Calu3 (cell line): ENCODE data around the gene MARCHF10. TPM values are rescaled to one million over a fixed set of nuclear protein-coding genes. Genes with fewer than 3 reads are reported as not detected.
"Not testable (repeated sequence)": the region's sequence is repeated elsewhere in the genome, so short reads cannot be mapped to it uniquely, and the experiment has no call there.

Experiments
- BruUV-seq: library from RNA; stranded (reverse); fragments of 400-500 nt; replicated peaks from 2 replicates; lab custom pipeline; 2021; lab: Mats Ljungman, UMichigan
- CTCF ChIA-PET: fragments of 300-600 bp; sonication (Branson Sonifier 250); formaldehyde crosslinking; loops from one replicate; lab custom pipeline; 2022; ENCODE audit warnings: antibody characterized with exemption; lab: Charles Lee
- DNase-seq: peaks from one replicate; pipeline ENCODE4 v3.0.0; 2022
- H3K27ac Mint-ChIP-seq: one replicate; pipeline ENCODE4 v1.8.0; 2022; ENCODE audit warnings: mixed read lengths; ENCODE audit not compliant: unreplicated experiment
- H3K27me3 Mint-ChIP-seq: one replicate; pipeline ENCODE4 v1.8.0; 2022; ENCODE audit warnings: mixed read lengths; ENCODE audit not compliant: unreplicated experiment
- H3K36me3 Mint-ChIP-seq: one replicate; pipeline ENCODE4 v1.8.0; 2022; ENCODE audit warnings: mild to moderate bottlenecking, moderate library complexity, mixed read lengths; ENCODE audit not compliant: insufficient read depth, unreplicated experiment
- H3K4me1 Mint-ChIP-seq: one replicate; pipeline ENCODE4 v1.8.0; 2022; ENCODE audit warnings: mild to moderate bottlenecking, low read depth, mixed read lengths; ENCODE audit not compliant: unreplicated experiment
- H3K4me3 Mint-ChIP-seq: one replicate; pipeline ENCODE4 v1.8.0; 2022; ENCODE audit warnings: mild to moderate bottlenecking, low read depth, moderate library complexity, mixed read lengths; ENCODE audit not compliant: unreplicated experiment
- H3K9me3 Mint-ChIP-seq: one replicate; pipeline ENCODE4 v1.8.0; 2022; ENCODE audit warnings: low read depth, mixed read lengths; ENCODE audit not compliant: unreplicated experiment
- intact Hi-C: fragments of 100-400 bp; cut with micrococcal nuclease; formaldehyde crosslinking; loops from one replicate; pipeline ENCODE4 v1.10.0; 2022; ENCODE audit not compliant: unreplicated experiment
- total RNA-seq: library from RNA; stranded (reverse); gene quantifications from 2 replicates; pipeline ENCODE4 v1.2.3, GENCODE V29; 2022
- TF ChIP-seq, protein P1 (sequence below): fragments of 200-600 bp; IDR thresholded peaks from one replicate; pipeline ENCODE4 v1.8.0; 2022; ENCODE audit warnings: antibody characterized with exemption; ENCODE audit not compliant: unreplicated experiment

Gene MARCHF10
- total RNA-seq, 1 experiment from 2014 or later = not detected

DNA sequence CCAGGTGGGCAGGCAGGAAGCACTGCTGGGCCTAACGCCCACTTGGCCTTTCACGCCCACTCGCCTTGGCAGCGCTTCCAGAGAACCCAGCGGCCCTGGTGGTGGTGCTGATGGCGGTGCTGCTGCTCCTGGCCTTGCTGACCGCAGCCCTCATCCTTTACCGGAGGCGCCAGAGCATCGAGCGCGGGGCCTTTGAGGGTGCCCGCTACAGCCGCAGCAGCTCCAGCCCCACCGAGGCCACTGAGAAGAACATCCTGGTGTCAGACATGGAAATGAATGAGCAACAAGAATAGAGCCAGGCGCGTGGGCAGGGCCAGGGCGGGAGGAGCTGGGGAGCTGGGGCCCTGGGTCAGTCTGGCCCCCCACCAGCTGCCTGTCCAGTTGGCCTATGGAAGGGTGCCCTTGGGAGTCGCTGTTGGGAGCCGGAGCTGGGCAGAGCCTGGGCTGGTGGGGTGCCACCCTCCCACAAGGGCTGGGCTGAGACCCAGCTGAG is 115.9 kb downstream of the MARCHF10 start:
- no peaks in the 10 kb centered on the region for H3K36me3 Mint-ChIP-seq
- no peak for DNase-seq
- H3K27ac Mint-ChIP-seq = no peak overlapping the region
- TF ChIP-seq, protein P1, sequence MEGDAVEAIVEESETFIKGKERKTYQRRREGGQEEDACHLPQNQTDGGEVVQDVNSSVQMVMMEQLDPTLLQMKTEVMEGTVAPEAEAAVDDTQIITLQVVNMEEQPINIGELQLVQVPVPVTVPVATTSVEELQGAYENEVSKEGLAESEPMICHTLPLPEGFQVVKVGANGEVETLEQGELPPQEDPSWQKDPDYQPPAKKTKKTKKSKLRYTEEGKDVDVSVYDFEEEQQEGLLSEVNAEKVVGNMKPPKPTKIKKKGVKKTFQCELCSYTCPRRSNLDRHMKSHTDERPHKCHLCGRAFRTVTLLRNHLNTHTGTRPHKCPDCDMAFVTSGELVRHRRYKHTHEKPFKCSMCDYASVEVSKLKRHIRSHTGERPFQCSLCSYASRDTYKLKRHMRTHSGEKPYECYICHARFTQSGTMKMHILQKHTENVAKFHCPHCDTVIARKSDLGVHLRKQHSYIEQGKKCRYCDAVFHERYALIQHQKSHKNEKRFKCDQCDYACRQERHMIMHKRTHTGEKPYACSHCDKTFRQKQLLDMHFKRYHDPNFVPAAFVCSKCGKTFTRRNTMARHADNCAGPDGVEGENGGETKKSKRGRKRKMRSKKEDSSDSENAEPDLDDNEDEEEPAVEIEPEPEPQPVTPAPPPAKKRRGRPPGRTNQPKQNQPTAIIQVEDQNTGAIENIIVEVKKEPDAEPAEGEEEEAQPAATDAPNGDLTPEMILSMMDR = no peak
- H3K4me1 Mint-ChIP-seq = no peaks in the 10 kb centered on the region
- no peaks in the 10 kb centered on the region for H3K9me3 Mint-ChIP-seq
- H3K4me3 Mint-ChIP-seq = no peak overlapping the region
- no peaks in the 10 kb centered on the region for H3K27me3 Mint-ChIP-seq
- CTCF ChIA-PET = interaction anchor here (0.9 kb wide), 1 partner anchor 18 kb away, joined by 3 read pairs; no protein-coding TSS in a partner anchor
- intact Hi-C loops = no loop called here
- BruUV-seq = no TSS peak

DNA sequence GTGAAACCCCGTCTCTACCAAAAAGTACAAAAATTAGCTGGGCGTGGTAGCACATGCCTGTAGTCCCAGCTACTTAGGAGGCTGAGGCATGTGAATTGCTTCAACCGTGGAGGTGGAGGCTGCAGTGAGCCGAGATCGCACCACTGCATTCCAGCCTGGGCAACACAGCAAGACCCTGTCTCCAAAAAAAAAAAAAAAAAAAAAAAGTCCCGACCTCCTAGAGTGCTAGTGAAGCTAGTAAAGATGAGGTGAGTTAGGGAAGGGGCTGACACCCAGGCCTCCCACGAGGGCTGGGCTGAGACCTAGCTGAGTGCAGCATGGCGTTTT is 116.6 kb downstream of the MARCHF10 start:
- H3K27me3 Mint-ChIP-seq, H3K9me3 Mint-ChIP-seq, H3K36me3 Mint-ChIP-seq, H3K4me3 Mint-ChIP-seq, DNase-seq, H3K4me1 Mint-ChIP-seq, intact Hi-C loops, BruUV-seq, H3K27ac Mint-ChIP-seq: not testable (repeated sequence)
- CTCF ChIA-PET = interaction anchor here (0.7 to 0.9 kb wide), 2 partner anchors 17 to 62 kb away, joined by 3 to 8 read pairs; no protein-coding TSS in a partner anchor

DNA sequence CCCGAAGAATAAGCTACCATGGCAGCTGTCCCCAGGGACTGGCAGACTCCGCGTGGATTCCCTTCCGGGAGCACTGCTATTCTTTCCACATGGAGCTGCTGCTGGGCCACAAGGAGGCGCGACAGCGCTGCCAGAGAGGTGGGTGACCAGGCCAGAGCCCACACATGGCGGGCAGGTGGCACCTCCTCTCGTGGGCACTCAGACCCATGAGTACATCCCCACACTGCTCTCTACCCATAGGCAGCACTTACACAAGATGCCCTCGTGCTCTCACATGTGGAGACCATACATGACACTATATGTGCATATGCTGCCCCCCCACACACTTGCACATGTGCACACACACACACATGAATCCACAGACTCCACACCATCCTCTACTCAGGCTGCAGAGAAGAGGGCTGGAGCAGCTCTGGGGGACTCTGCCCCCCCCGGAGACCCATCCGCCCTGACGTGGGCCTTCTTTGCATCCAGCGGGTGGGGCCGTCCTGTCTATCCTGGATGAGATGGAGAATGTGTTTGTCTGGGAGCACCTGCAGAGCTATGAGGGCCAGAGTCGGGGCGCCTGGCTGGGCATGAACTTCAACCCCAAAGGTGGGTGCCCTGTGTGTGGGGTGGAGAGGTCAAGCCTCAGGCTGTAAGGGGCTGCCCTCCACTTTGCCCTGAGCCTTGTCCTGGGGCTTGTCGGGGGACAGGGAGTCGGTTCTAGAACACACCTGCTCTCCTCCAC is 117.8 kb downstream of the MARCHF10 start:
- Mint-ChIP-seq H3K36me3 (no peaks in the 10 kb centered on the region), H3K9me3 (no peaks in the 10 kb centered on the region), H3K4me1 (no peaks in the 10 kb centered on the region), H3K4me3 (no peak overlapping the region), H3K27me3 (no peaks in the 10 kb centered on the region), H3K27ac (no peak overlapping the region)
- intact Hi-C loops = no loop called here
- no TSS peak for BruUV-seq
- CTCF ChIA-PET = no interaction called here
- DNase-seq = no peak
- TF ChIP-seq, protein P1 = no peak

DNA sequence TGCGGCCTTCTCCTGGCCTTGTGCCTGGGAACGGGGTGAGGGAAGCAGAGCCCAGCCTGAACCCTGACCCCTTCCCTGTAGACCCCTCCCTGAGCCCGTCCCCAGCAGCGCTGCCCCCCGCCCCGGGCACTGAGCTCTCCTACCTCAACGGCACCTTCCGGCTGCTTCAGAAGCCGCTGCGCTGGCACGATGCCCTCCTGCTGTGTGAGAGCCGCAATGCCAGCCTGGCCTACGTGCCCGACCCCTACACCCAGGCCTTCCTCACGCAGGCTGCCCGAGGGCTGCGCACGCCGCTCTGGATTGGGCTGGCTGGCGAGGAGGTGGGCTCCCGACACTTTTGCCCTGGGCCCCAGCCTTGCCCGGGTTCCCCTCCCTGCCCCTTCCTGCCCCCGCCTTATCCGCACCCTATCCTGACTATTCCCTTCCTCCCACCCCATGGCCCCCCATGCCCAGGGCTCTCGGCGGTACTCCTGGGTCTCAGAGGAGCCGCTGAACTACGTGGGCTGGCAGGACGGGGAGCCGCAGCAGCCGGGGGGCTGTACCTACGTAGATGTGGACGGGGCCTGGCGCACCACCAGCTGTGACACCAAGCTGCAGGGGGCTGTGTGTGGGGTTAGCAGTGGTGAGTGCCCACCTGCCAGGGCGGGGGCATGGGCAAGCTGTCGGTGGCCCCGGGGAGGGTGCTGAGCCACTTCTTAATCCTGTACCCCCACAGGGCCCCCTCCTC is 118.5 kb downstream of the MARCHF10 start:
- BruUV-seq = no TSS peak

More for the DNA sequence above, 118.5 kb downstream of the MARCHF10 start:
- CTCF ChIA-PET = no interaction called here
- Mint-ChIP-seq H3K36me3 (no peaks in the 10 kb centered on the region), H3K4me3 (no peak overlapping the region), H3K4me1 (no peaks in the 10 kb centered on the region), H3K27me3 (no peaks in the 10 kb centered on the region), H3K9me3 (no peaks in the 10 kb centered on the region), H3K27ac (no peak overlapping the region)
- TF ChIP-seq, protein P1 = no peak
- no peak for DNase-seq
- intact Hi-C loops = no loop called here
